Stimulated activated CD4-positive, alpha-beta T cell treated with anti-CD3 and anti-CD28 coated beads, Interleukin-4, amount 100 ng/mL, for 48 hours (primary cell): ENCODE results near the gene FCRL6.

ENCODE experiments used
- DNase-seq, 2 donors: peaks; one replicate each; pipeline ENCODE4 v3.0.0-alpha.2; 2020; ENCODE audit warnings: low read depth in 2 of 2

The FCRL6 gene

GRCh38 chr1:159862031-159862430 lies 59.9 kb downstream of the FCRL6 start:
- DNase-seq, result no peak

GRCh38 chr1:159862557-159862956 lies 60.4 kb downstream of the FCRL6 start, which contains the start of gene VSIG8:
TSS of gene VSIG8 (minus strand) at chr1:159862657. CDS start at chr1:159862521, 136 bp downstream.
- DNase-seq, result no peak

- DNase-seq, result no peak
These were observed 62.1 kb downstream of the FCRL6 start for GRCh38 chr1:159864262-159864661.
